GM12874 (cell line): Measurements from ENCODE around the gene CCDC78.

ENCODE experiments used
- TF ChIP-seq, protein P1 (sequence below): IDR thresholded peaks from 2 replicates; pipeline ENCODE4 v1.5.1; 2011; ENCODE audit warnings: low read depth, mild to moderate bottlenecking, control low read depth, low read length, moderate library complexity; ENCODE audit not compliant: insufficient read depth

Gene CCDC78

DNA sequence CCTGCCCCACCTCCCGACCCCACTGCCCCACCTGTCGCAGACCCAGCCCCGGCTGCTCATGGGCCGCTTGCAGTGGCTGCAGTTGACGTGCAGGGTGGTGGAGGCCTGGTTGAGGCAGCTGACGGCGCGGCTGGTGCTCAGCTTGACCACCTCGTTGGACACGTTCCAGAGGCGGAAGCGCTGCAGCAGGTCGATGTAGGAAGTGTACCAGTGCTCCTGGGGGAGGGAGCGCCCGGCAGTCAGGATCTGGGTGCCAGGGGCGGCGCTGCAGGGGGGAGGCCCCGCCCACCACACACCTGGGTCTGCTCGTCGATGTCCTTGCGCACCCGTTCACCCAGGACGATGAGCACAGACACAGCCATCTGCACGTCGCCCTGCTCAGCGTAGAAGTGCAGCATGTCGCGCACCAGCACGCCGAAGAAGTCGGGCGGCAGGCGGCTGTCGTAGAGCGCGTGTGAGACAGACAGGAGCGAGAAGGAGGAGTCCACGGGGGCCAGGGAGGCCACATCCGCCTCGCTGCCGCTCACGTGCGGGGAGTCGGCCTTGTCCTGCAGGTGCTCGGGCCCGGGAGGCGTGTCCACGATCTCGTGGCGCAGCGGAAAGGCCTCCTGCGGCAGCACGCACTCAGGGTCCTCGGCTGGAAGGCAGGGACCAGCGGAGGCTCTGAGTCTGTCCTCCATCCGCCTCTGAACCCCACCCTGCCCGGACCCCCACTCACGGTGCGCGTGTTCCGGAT, 41.1 kb downstream of the CCDC78 start:
- TF ChIP-seq, protein P1, sequence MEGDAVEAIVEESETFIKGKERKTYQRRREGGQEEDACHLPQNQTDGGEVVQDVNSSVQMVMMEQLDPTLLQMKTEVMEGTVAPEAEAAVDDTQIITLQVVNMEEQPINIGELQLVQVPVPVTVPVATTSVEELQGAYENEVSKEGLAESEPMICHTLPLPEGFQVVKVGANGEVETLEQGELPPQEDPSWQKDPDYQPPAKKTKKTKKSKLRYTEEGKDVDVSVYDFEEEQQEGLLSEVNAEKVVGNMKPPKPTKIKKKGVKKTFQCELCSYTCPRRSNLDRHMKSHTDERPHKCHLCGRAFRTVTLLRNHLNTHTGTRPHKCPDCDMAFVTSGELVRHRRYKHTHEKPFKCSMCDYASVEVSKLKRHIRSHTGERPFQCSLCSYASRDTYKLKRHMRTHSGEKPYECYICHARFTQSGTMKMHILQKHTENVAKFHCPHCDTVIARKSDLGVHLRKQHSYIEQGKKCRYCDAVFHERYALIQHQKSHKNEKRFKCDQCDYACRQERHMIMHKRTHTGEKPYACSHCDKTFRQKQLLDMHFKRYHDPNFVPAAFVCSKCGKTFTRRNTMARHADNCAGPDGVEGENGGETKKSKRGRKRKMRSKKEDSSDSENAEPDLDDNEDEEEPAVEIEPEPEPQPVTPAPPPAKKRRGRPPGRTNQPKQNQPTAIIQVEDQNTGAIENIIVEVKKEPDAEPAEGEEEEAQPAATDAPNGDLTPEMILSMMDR: no peak

DNA sequence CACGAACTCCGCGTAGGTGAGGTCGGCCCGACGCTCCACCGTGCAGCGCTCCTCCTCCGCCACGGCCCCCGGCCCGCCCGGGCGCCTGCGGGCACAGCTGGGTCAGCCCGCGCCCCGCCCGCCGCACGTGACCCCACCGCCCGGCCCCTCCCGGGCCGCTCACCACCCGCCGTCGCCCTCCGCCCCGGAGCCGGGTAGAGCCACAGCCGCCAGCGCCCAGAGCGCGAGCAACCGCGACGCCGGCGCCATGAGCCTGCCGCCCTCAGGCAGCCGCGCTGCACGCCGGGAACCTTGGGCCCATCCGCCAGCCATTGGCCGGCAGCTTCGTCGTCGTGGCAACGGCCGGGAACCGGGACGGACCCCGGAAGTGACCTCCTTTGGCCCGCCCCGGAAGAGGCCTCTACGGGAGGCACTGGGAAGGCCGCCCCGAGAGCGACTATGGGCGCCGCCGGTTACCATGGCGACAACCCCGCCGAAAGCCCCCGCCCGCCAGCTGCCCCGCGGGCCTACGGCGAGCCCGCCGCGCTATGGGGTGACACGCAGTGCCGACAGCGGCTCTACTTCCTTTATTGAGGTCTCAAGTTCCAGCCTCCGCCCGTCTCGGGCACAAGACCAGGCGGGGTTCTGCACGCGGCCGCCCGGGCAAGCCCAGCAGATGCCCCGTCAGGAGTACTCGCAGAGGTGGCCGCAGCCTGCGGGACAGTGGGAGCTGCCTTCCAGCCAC, 42.0 kb downstream of the CCDC78 start, which contains the start of gene JMJD8:
Gene JMJD8 (minus strand): TSS at position 264 of the 724 bp plus-strand sequence. CDS start 15 bp downstream, at position 249.
- TF ChIP-seq, protein P1: no peak

DNA sequence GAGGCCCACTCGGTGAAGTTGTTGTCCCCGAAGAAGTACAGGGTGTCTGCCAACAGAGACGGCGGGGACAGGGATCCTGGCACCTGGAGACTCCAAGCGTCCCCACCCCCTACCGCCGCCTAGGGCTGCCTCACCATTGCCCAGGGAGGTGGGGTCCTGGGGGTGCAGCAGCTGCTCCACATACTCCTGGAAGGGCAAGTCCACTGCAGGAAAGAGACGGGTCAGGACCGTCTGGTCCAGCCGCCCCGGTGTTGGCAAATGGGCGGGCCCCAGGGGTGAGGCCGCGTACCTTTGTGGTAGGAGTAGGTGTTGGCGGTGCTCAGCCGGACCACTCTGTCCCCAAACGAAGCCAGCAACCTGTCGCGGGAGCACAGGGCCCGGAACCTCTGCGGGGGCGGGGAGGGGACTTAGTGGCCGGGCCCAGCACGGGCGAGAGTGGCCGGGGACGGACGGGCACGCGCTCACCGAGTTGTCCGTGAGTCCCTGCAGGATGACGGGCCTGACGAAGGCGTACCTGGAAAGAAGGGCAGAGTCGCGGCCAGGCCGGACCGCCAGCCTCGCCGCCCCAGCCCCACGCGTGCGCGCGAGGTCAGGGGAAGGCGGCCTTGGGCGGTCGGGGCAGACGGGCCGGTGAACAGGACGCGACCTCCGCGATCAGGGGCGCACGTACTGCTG, 42.7 kb downstream of the CCDC78 start:
- TF ChIP-seq, protein P1: no peak

DNA sequence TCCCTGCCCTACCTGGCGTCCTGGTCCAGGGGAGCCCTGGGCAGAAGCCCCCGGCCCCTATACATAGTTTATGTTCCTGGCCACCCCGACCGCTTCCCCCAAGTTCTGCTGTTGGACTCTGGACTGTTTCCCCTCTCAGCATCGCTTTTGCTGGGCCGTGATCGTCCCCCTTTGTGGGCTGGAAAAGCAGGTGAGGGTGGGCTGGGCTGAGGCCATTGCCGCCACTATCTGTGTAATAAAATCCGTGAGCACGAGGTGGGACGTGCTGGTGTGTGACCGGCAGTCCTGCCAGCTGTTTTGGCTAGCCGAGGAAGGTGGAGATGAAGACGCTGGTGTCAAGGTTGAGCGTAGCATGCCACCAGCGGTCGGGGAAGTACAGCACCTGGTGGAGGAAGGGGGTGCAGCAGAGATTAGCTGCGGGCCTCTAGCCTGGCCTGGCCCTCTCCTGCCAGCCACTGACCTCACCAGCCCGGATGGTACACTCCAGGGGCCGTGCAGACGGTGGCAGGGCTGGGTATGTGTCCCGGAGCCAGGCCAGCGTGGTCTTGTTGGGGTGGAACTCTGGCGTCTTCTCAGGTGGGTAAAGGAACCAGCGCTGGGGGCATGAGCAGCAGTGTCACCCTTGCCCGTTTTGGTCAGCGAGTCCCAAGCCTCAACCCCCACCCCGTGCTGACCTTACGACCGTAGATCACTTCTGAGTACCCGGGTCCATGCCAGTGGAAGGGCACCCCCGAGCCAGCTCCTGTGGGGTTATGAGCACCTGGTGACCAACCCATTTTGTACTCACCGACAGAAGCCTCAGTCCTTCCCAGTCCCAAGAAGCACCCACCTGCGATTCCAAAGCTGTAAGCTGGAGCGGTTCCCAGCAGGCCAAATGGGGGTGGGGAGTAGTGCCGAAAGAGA, 43.5 kb downstream of the CCDC78 start:
- TF ChIP-seq, protein P1: no peak

DNA sequence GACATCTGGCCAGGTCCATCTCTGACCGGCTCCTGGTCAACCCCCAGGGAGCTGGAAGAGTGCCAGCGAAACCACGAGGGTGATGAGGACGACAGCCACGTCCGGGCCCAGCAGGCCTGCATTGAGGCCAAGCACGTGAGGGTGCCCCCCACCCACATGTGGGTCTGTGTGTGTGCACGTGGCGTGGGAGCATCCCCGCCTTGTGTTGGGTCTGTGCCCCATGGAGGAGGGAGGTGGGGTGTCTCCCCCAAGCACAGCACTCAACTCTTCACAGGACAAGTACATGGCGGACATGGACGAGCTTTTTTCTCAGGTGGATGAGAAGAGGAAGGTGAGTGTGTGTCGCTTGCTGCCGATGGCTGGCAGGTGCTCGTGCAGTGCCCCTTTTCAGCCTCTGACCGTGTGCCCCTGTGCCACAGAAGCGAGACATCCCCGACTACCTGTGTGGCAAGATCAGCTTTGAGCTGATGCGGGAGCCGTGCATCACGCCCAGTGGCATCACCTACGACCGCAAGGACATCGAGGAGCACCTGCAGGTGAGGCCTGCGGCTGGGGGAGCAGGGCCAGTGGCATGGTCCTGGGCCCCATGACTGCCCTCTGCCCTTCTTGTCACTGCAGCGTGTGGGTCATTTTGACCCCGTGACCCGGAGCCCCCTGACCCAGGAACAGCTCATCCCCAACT, 44.4 kb downstream of the CCDC78 start:
- TF ChIP-seq, protein P1: no peak

DNA sequence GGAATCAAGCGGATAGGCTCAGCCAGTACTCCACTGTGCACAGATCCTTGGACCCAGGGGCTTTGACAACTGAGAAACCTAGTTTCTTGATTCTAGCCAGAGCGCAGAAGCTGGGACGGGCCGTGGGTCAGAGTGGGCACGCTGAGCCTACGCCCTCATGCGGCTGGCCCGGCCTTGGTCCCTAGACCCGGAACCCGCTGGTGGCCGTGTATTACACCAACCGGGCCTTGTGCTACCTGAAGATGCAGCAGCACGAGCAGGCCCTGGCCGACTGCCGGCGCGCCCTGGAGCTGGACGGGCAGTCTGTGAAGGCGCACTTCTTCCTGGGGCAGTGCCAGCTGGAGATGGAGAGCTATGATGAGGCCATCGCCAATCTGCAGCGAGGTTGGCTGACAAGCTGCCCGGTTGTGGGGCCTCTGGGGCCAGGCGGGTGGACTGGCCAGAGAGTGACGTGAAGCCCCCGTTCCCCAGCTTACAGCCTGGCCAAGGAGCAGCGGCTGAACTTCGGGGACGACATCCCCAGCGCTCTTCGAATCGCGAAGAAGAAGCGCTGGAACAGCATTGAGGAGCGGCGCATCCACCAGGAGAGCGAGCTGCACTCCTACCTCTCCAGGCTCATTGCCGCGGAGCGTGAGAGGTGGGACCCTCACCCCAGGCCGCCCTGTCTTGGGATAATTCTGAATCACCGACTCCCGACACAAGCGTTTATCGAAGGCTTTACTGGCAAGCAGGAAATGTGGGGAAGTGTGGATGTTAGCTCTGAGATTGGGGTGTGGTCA, 45.1 kb downstream of the CCDC78 start:
- TF ChIP-seq, protein P1: no peak
